Testis (tissue), 2 donors: ENCODE measurements around the gene BIN1.

Experiments used
- CTCF ChIP-seq, 3 experiments: fragments of 450-650 bp in 2 of 3; fragments of 200-600 bp in 1 of 3; sonication (generic) in 1 of 3; IDR thresholded peaks; one replicate each; pipeline ENCODE4 v1.5.1; 2016 to 2019; ENCODE audit warnings: antibody characterized with exemption in 3 of 3, mild to moderate bottlenecking in 2 of 3, moderate library complexity in 1 of 3
- POLR2A ChIP-seq: fragments of 450-650 bp; IDR thresholded peaks from one replicate; pipeline ENCODE4 v1.6.1; 2017; ENCODE audit warnings: antibody characterized with exemption, mild to moderate bottlenecking, moderate library complexity

GRCh38 chr2:127085317-127085681 is 21.7 kb downstream of the BIN1 start:
- TF ChIP-seq CTCF (IDR thresholded peaks at IDR 0.05) (no peak), POLR2A (no peak)
